ENCODE measurements around the gene ANKFN1. TPM values are rescaled to one million over a fixed set of nuclear protein-coding genes. Genes with fewer than 3 reads are reported as not detected.

ANKFN1 gene
- total and polyA plus RNA-seq, 8 donors: 0.05 to 0.20 (median 0.12) TPM; not detected in 4

GRCh38 chr17:56558088-56558487, 404.8 kb downstream of the ANKFN1 start:
- WGBS, 2 donors: 68 to 76% methylated on average over 7 of the region's 7 CpGs
- no peaks in the 10 kb centered on the region for H3K4me1 ChIP-seq
- H3K36me3 ChIP-seq: no peaks in the 10 kb centered on the region
- no peak overlapping the region for H3K27ac ChIP-seq
- intact Hi-C loops (cut with DNase I): no loop called here
- no peak for ATAC-seq
- no peaks in the 10 kb centered on the region for H3K27me3 ChIP-seq
- H3K9me3 ChIP-seq: no peaks in the 10 kb centered on the region
- TF ChIP-seq CTCF (IDR thresholded peaks at IDR 0.05): no peak
- no peak for DNase-seq
- FAIRE-seq: no peak
- no peak overlapping the region for H3K4me3 ChIP-seq
